Right kidney (tissue), 1 donor: ENCODE results near the gene BOD1L1.

Source experiments
- DNase-seq: peaks from one replicate; pipeline ENCODE4 v3.0.0-alpha.2; 2016

Gene BOD1L1

GRCh38 chr4:13525606-13526281, 101.8 kb downstream of the BOD1L1 start:
- no peak for DNase-seq

- DNase-seq, result peak; percentile 18
Observed at GRCh38 chr4:13524504-13525243, 102.9 kb downstream of the BOD1L1 start.

- peak; percentile 15 for DNase-seq
Observed at GRCh38 chr4:13523591-13524503, 103.7 kb downstream of the BOD1L1 start.

GRCh38 chr4:13523105-13523477, 104.4 kb downstream of the BOD1L1 start:
- DNase-seq, result peak; percentile 49

DNA sequence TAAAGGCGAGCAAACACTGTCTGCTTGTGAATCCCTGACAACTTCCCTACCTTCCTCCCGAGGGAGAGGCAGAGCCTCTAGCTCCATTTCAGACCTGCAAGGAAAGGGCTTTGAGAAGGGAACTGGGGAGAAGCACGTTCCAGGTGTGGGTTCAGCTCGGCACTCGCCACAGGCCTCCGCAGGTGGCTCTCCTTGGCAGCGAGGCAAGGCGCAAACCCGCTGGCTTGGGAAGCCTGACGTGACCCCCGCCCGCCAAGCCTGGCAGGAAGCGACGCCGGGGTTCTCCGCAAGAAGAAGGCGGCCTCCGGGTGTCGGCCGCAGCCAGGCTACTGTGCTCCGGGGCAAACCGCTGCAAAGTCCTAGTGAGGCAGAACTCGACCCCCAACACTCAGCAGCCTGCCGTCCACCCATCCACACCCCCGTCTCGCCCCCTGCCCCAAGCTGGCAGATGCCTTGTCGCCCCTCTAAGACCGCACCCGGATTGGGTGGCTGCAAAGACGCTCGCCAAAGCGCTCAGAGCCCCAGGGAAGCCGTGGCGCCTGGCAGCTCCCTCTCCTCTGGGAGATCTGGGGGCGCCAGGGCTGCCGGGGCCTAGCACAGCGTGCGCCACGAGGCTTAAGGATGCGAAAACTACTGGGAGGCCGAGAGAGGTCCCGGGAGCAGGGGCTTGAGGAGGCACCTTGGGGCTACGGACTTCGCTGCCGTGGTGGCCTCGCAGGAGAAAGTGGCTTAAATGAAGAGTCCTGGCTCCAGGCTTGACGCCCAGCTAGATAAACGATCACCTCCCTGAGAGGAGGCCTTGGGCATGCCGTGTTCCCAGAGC, 105.0 kb downstream of the BOD1L1 start:
- DNase-seq, result peak; percentile 55

DNA sequence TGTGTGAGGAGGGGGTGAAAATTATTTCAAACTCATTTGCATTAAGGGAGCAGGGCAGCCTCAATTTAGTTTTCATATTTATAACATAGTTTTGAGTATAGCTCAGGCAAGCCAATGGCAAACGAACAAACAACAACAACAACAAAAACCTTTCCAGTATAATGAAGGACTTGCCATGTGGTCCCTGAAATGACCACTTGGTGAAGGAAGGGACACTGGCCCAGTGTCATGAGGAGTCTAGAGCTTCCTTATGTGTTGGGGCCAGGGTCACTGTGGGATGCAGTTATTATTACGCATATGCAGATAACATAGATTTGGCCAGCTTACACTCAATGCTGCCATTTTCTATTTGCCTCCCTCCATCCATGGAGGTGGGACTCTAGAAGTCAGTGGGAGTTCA, 106.5 kb downstream of the BOD1L1 start:
- DNase-seq, result no peak
